Activated CD4-positive, alpha-beta T cell treated with anti-CD3 and anti-CD28 coated beads for 24 hours (primary cell): Measurements from ENCODE around the gene NFATC1.

Experiments used
- DNase-seq, 2 donors: peaks; one replicate each; pipeline ENCODE4 v3.0.0-alpha.2; 2020; ENCODE audit warnings: low read depth in 2 of 2

The NFATC1 gene

GRCh38 chr18:79423211-79424007 lies 27.7 kb downstream of the NFATC1 start:
- no peak for DNase-seq

- DNase-seq: no peak
These were observed 28.4 kb downstream of the NFATC1 start for GRCh38 chr18:79424008-79424565.

DNA sequence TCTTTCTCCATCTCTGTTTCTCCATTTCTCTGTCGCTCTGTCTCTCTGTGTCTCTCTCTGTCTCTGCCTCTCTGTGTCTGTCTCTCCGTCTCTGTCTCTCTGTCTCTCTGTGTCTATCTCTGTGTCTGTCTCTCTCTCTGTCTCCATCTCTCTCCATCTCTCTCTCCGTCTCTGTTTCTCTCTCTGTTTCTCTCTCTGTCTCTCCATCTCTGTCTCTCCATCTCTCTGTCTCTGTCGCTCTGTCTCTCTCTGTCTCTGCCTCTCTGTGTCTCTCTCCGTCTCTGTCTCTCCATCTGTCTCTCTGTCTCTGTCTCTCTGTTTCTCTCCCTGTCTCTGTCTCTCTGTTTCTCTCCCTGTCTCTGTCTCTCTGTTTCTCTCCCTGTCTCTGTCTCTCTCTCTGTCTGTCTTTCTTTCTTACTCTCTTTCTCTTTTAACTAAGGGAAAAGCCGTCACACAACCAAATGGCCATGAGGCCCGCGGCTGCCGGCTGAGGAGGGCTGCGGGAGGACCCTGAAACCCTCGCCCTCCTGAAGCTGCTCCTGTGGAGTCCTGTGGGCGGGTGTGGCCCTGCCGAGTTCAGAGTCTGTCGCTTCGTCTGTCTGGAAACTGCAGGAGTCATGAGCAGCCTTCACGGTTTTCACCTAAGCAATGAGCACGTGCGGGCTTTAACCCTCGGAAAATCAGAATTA lies 29.3 kb downstream of the NFATC1 start:
- no peak for DNase-seq

GRCh38 chr18:79425569-79425886 lies 29.8 kb downstream of the NFATC1 start:
- DNase-seq: no peak

DNA sequence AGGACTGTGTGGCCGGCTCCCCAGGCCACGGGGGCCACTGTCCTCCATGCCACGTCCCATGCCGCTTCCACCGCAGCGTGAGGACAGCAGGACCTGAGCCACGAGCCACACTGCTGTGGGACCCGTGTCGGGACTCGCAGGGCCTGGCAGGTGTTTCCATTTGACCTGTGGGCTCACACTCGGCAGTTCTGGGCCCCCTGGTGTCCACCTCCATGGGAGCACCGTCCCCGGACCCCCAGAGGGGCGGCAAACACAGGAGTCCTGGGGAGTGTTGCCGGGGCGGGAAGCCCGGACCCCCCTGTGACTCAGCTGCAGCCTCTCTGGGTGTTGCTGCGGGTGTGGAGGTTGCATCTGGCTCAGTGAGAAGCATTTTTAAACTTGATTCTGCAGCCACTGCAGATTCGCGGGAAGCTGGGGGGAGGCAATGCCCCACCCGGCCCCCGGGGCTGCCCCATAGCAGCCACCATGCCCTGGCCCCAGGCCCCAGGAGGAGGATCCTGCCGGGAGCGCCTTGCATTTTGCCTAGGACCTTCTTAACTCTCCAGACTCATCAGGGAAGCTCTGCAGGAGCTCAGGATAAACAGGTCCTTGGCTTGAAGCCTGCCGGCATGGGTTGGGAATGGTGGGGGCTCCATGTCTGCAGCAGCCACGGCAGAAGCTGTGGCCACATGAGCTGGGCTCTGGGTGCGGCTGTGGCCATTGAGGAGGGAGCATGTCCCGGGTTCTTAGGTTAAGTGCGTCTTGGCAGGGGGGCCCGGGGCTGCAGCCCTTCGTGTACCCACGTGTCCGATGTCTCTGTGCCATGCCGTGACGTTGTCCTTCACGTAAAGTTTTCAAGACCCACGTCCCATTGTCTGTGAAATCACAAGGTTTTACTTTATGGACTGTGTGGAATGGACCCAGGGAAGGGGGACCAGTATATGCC lies 30.9 kb downstream of the NFATC1 start:
- no peak for DNase-seq

- DNase-seq: no peak
These were observed 31.9 kb downstream of the NFATC1 start for GRCh38 chr18:79427368-79428225.

- no peak for DNase-seq
These were observed 32.6 kb downstream of the NFATC1 start for GRCh38 chr18:79428287-79428686.

DNA sequence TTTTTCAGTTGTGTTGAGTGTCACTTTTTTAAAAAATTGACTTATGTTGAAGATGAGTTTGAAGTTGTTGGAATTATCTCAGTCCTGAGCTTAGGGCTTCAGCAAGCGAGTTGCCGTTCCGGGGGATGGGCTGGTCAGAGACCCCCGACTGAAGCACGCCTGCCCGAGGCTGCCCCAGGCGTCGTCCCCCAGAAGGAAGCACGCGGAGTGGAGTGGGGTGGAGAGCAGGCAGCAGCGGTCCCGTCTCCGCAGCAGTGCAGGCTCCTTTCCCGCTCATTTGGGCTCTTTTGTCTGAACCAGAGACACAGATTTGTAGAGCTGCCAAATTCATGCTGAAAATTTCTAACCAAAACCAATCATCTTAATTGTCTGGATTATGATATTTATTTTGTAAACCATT lies 33.7 kb downstream of the NFATC1 start:
- no peak for DNase-seq

DNA sequence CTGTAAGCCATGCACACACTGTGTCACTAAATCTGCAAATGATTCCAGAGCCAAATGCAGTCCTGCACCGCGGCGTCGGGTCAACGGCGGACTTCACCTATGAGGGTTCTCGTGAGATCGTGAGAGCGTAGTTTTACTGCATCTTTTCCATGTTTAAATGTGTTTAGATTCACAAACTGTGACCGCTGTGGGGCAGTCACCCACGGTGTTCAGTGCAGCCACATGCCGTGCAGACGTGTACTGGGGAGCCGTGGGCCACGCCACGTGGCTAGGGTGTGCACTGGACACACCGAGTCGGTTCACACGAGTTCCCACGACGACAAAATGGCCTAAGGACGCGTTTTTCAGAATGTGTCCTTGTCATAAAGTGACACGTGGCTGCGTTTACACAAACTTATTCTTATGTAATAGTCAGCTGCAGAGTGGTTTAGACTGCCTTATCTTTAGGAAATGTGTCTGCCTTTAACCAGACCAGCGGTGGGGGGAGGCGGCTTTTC lies 34.1 kb downstream of the NFATC1 start:
- no peak for DNase-seq

DNA sequence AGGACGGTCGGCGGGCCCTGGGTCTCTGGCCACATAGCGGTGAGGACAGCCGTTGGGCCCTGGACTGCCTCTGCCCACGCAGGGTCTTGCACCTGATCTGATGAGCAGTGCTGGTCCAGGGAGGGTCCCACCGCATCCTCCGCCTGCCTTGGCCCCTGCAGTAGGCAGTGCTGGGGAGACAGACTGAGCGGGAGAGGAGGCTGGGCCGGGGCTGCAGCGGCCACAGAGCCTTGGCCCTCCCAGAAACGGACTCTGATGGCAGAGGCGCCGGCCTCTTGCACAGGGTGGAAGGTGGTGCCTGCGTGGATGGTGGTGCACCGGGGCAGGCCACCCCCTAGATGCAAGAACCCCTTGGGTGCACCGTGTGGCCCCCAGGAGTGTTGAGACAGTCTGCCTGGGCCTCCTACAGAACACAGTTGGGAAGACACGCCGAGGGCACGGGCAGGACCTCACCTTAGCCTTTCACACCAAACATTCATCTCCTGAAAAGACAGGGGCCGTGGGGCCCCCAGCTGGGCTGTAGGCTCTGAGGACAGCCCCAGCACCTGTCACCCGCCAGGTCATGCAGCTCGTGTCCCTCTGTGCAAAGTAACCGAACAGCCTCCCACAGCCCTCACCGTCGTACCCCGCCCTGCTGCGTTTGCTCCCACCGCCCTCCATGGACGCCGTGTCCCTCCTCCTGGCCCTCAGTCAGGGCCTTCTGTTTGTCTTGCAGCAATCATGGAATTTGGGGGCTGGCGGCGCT lies 36.8 kb downstream of the NFATC1 start:
- DNase-seq: no peak

- no peak for DNase-seq
These were observed 37.7 kb downstream of the NFATC1 start for GRCh38 chr18:79433431-79433830.

DNA sequence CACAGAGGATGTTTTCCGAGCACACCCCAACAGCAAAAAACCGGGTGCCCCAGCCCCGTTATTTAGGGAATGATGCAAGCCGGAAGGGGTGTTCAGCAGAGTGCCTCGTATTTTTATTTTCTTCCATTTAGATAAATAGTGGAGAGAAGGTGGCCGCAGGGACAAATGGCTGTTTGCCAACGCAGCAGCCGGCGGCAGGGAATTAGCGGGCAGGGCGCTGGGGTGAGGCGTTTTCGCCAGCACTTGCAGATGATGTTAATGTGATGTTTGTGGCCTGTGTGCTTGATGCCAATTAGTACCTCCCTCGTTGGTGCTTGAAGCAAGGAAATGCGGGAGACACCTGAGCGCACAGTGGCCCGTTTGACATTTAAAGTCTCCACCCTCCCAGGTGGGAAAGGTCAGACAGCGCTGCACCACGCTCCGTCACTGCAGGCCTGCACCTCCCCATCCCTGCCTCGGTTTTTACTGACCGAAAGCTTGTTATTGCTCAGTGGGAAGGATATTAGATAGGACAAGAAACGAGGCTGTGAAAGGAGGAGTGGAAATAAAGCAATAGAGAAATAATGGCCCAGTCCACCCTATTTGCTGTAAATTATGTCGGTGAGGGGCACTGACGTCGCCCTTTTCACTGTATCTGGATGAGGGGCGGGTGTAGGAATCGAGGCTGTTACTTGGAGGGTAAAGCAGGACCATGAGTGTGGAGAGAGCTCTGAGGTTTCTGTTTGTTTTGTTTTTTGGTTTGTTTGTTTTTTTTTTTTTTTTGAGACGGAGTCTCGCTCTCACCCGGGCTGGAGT lies 39.1 kb downstream of the NFATC1 start:
- DNase-seq: no peak

GRCh38 chr18:79436556-79437275 lies 41.0 kb downstream of the NFATC1 start:
- no peak for DNase-seq

- DNase-seq: no peak
These were observed 42.6 kb downstream of the NFATC1 start for GRCh38 chr18:79438089-79438897.

GRCh38 chr18:79438898-79439627 lies 43.3 kb downstream of the NFATC1 start:
- peak in 1 of 2 donors; percentile 15 for DNase-seq

GRCh38 chr18:79439628-79440023 lies 43.9 kb downstream of the NFATC1 start:
- DNase-seq: no peak
